WTC11 (cell line): ENCODE measurements around the gene TMEFF2. TPM values are rescaled to one million over a fixed set of nuclear protein-coding genes. Genes with fewer than 3 reads are reported as not detected.

Experiments
- ATAC-seq: fragments of 200-7000 bp; cut with Tn5 transposase; 2 replicates; pipeline ENCODE4 v1.10.0; 2021; ENCODE audit warnings: mild to moderate bottlenecking, moderate library complexity
- CTCF ChIA-PET: fragments of 300-600 bp; sonication (Branson Sonifier 250); formaldehyde crosslinking; loops from one replicate; lab custom pipeline; 2021; ENCODE audit warnings: antibody characterized with exemption; lab: Charles Lee
- POLR2A ChIA-PET: fragments of 350-600 bp; sonication (Branson Sonifier 250); formaldehyde crosslinking; loops from one replicate; lab custom pipeline; 2021; ENCODE audit warnings: antibody characterized with exemption; lab: Charles Lee
- DNase-seq: peaks from one replicate; pipeline ENCODE4 v3.0.0; 2021; ENCODE audit warnings: low spot score
- H3K27ac Mint-ChIP-seq: 2 replicates; pipeline ENCODE4 v1.8.0; 2021; ENCODE audit warnings: mixed read lengths
- H3K27me3 Mint-ChIP-seq: 2 replicates; pipeline ENCODE4 v1.8.0; 2021; ENCODE audit warnings: low read depth, mild to moderate bottlenecking, moderate library complexity, mixed read lengths
- H3K36me3 Mint-ChIP-seq: 2 replicates; pipeline ENCODE4 v1.8.0; 2021; ENCODE audit warnings: mixed read lengths
- H3K4me1 Mint-ChIP-seq: 2 replicates; pipeline ENCODE4 v1.8.0; 2022; ENCODE audit warnings: mixed read lengths
- H3K4me3 Mint-ChIP-seq: 2 replicates; pipeline ENCODE4 v1.8.0; 2021; ENCODE audit warnings: mild to moderate bottlenecking, moderate library complexity, mixed read lengths
- H3K9me3 Mint-ChIP-seq: 2 replicates; pipeline ENCODE4 v1.8.0; 2021; ENCODE audit warnings: mixed read lengths
- ATF2 ChIP-seq: sonication (generic); formaldehyde crosslinking; IDR thresholded peaks from 2 replicates; pipeline ENCODE4 v1.8.1; 2022; ENCODE audit warnings: low read depth, missing genetic modification reagents, borderline replicate concordance
- ATF3 ChIP-seq: sonication (generic); formaldehyde crosslinking; conservative IDR thresholded peaks from 2 replicates; pipeline ENCODE4 v1.8.1; 2022; ENCODE audit warnings: mild to moderate bottlenecking, missing genetic modification reagents
- CREM ChIP-seq: sonication (generic); formaldehyde crosslinking; IDR thresholded peaks from 2 replicates; pipeline ENCODE4 v1.8.1; 2022; ENCODE audit warnings: mild to moderate bottlenecking, missing genetic modification reagents, moderate library complexity
- E2F4 ChIP-seq: sonication (generic); formaldehyde crosslinking; IDR thresholded peaks from 2 replicates; pipeline ENCODE4 v1.8.1; 2022; ENCODE audit warnings: low read depth, mild to moderate bottlenecking, moderate library complexity, missing genetic modification reagents, borderline replicate concordance
- IRF2 ChIP-seq: sonication (generic); formaldehyde crosslinking; IDR thresholded peaks from 2 replicates; pipeline ENCODE4 v1.8.0; 2022; ENCODE audit warnings: low read depth, missing genetic modification reagents, borderline replicate concordance
- MAX ChIP-seq: sonication (generic); formaldehyde crosslinking; IDR thresholded peaks from 2 replicates; pipeline ENCODE4 v1.8.0; 2022; ENCODE audit warnings: mild to moderate bottlenecking, missing genetic modification reagents
- MYBL2 ChIP-seq: sonication (generic); formaldehyde crosslinking; IDR thresholded peaks from 2 replicates; pipeline ENCODE4 v1.8.1; 2023; ENCODE audit warnings: mild to moderate bottlenecking, moderate library complexity, missing genetic modification reagents
- OVOL2 ChIP-seq: fragments of 250-450 bp; sonication (Bioruptor Pico); IDR thresholded peaks from 2 replicates; pipeline ENCODE4 v1.9.0; 2021; ENCODE audit warnings: mild to moderate bottlenecking, borderline replicate concordance
- PRDM15 ChIP-seq: sonication (generic); formaldehyde crosslinking; IDR thresholded peaks from 2 replicates; pipeline ENCODE4 v1.8.0; 2022; ENCODE audit warnings: missing genetic modification reagents
- RELA ChIP-seq: sonication (generic); formaldehyde crosslinking; IDR thresholded peaks from 2 replicates; pipeline ENCODE4 v1.8.1; 2022; ENCODE audit warnings: missing genetic modification reagents, mild to moderate bottlenecking, borderline replicate concordance
- TCF7 ChIP-seq: sonication (generic); formaldehyde crosslinking; IDR thresholded peaks from 2 replicates; pipeline ENCODE4 v1.8.0; 2022; ENCODE audit warnings: mild to moderate bottlenecking, low read depth, missing genetic modification reagents, moderate library complexity
- ZMAT4 ChIP-seq: fragments of 250-450 bp; sonication (Bioruptor Pico); IDR thresholded peaks from 2 replicates; pipeline ENCODE4 v1.9.0; 2021; ENCODE audit warnings: mild to moderate bottlenecking
- ZNF232 ChIP-seq: sonication (generic); formaldehyde crosslinking; IDR thresholded peaks from 2 replicates; pipeline ENCODE4 v1.8.0; 2022; ENCODE audit warnings: mild to moderate bottlenecking, missing genetic modification reagents
- ZNF416 ChIP-seq: fragments of 250-450 bp; sonication (Bioruptor Pico); IDR thresholded peaks from 2 replicates; pipeline ENCODE4 v1.9.0; 2021; ENCODE audit warnings: mild to moderate bottlenecking, inconsistent platforms
- ZNF671 ChIP-seq: fragments of 250-450 bp; sonication (Bioruptor Pico); IDR thresholded peaks from 2 replicates; pipeline ENCODE4 v1.8.0; 2021; ENCODE audit warnings: mild to moderate bottlenecking
- total RNA-seq: library from RNA; stranded (reverse); gene quantifications from 3 replicates; pipeline ENCODE4 v1.2.3, GENCODE V29; 2021
- TF ChIP-seq, protein P1 (sequence below): sonication (generic); formaldehyde crosslinking; IDR thresholded peaks from 2 replicates; pipeline ENCODE4 v1.8.1; 2023; ENCODE audit warnings: mild to moderate bottlenecking, missing genetic modification reagents, moderate library complexity
- TF ChIP-seq, protein P2 (sequence below): sonication (generic); formaldehyde crosslinking; IDR thresholded peaks from 2 replicates; pipeline ENCODE4 v1.8.1; 2022; ENCODE audit warnings: mild to moderate bottlenecking, moderate library complexity, missing genetic modification reagents
- TF ChIP-seq, protein P3 (sequence below): sonication (generic); formaldehyde crosslinking; IDR thresholded peaks from 2 replicates; pipeline ENCODE4 v1.8.0; 2022; ENCODE audit warnings: mild to moderate bottlenecking, missing genetic modification reagents

TMEFF2 gene
- total RNA-seq, 1 experiment from 2014 or later, result 2.3 TPM

DNA sequence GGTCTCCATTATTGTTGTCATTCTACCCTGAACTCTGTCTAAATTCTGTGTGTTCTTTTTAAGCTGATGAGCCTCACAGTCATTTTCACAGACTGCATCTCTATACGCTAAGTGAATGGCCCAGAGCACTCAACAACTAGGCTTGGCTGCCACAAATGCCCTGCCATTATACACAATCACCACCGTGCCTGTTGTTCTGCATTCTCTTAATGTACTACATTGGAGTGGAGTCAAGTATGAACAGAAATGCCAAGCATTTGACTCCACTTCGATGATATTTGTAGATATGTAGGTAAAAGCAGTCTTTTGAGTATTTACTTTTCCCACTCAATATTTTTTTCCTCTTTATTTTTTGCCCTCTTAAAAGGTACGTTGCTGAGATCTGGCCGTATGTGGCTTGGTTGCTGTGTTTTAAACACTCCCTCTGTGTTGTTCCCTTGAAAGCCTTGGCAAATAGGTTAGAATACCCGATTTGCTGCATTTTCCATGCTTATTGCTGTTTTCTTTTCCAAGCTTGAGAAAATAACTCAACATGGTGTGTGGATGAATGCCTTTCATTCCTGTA, 36.2 kb upstream of the TMEFF2 start (continued):
- TF ChIP-seq ZMAT4 (CRISPR knock-in tag), result no peak
- TF ChIP-seq ZNF671 (CRISPR knock-in tag), result no peak
- TF ChIP-seq IRF2 (CRISPR knock-in tag), result no peak

DNA sequence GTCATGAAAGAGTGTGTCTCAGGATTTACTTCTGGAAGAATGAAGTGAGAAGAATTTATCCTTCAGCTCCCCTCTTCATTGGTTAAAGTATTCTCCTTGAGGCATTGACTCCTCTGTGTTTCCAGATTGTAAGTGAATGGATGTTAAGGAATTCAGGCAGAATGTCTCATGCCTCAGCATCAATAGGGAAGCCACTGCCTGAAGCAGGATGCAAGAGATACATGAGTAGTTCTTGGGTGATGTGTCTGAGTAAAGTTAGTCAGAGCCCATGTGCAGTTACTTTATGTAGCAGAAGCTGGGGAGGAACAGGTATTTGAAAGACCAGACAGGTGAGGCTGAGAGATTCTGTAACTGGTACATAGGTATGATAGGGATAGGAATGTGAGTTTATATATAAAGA, 34.0 kb upstream of the TMEFF2 start:
- no peak for DNase-seq
- TF ChIP-seq MYBL2 (no peak), RELA (CRISPR knock-in tag) (no peak), ZNF416 (no peak), ZMAT4 (CRISPR knock-in tag) (no peak), ATF2 (CRISPR knock-in tag) (no peak), E2F4 (CRISPR knock-in tag) (no peak)
- TF ChIP-seq, all 79 proteins: peak for 0
- no peak overlapping the region for H3K4me3 Mint-ChIP-seq
- no peaks in the 10 kb centered on the region for H3K4me1 Mint-ChIP-seq
- H3K36me3 Mint-ChIP-seq, result no peaks in the 10 kb centered on the region
- no peak overlapping the region for H3K27ac Mint-ChIP-seq
- ATAC-seq, result no peak
- H3K27me3 Mint-ChIP-seq, result no peaks in the 10 kb centered on the region
- ChIA-PET CTCF (no interaction called here), POLR2A (no interaction called here)
- no peaks in the 10 kb centered on the region for H3K9me3 Mint-ChIP-seq

GRCh38 chr2:192218970-192219369, 24.2 kb upstream of the TMEFF2 start:
- Mint-ChIP-seq H3K36me3 (no peaks in the 10 kb centered on the region), H3K4me3 (no peak overlapping the region), H3K4me1 (0 out of 2 replicates have a peak, but pooled peaks cover 3% of the 10 kb centered on the region), H3K27me3 (no peaks in the 10 kb centered on the region), H3K27ac (no peak overlapping the region), H3K9me3 (no peaks in the 10 kb centered on the region)
- ATAC-seq (no peak), DNase-seq (no peak)
- TF ChIP-seq TCF7 (CRISPR knock-in tag) (no peak), OVOL2 (no peak), ATF3 (CRISPR knock-in tag) (no peak), CREM (no peak), PRDM15 (no peak), MAX (CRISPR knock-in tag) (no peak), ZNF232 (CRISPR knock-in tag) (no peak)
- TF ChIP-seq, protein P1, sequence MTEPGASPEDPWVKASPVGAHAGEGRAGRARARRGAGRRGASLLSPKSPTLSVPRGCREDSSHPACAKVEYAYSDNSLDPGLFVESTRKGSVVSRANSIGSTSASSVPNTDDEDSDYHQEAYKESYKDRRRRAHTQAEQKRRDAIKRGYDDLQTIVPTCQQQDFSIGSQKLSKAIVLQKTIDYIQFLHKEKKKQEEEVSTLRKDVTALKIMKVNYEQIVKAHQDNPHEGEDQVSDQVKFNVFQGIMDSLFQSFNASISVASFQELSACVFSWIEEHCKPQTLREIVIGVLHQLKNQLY (CRISPR knock-in tag), result no peak
- TF ChIP-seq, protein P2, sequence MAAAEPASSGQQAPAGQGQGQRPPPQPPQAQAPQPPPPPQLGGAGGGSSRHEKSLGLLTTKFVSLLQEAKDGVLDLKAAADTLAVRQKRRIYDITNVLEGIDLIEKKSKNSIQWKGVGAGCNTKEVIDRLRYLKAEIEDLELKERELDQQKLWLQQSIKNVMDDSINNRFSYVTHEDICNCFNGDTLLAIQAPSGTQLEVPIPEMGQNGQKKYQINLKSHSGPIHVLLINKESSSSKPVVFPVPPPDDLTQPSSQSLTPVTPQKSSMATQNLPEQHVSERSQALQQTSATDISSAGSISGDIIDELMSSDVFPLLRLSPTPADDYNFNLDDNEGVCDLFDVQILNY (CRISPR knock-in tag), result no peak
- TF ChIP-seq, protein P3, sequence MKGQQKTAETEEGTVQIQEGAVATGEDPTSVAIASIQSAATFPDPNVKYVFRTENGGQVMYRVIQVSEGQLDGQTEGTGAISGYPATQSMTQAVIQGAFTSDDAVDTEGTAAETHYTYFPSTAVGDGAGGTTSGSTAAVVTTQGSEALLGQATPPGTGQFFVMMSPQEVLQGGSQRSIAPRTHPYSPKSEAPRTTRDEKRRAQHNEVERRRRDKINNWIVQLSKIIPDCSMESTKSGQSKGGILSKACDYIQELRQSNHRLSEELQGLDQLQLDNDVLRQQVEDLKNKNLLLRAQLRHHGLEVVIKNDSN, result no peak
- POLR2A ChIA-PET, result no interaction called here
- CTCF ChIA-PET, result interaction anchor here (1.1 kb wide), 1 partner anchor 349 kb away, joined by 3 read pairs; no protein-coding TSS in a partner anchor
